Esophagus squamous epithelium (tissue), 5 donors: ENCODE results near the gene CYB5R2. TPM values are rescaled to one million over a fixed set of nuclear protein-coding genes. Genes with fewer than 3 reads are reported as not detected.
"Not testable (repeated sequence)": the region's sequence is repeated elsewhere in the genome, so short reads cannot be mapped to it uniquely, and the experiment has no call there.

Source experiments
- DNase-seq: peaks from one replicate; lab custom pipeline; 2025; lab: John Stamatoyannopoulos, UW
- H3K27ac ChIP-seq, 4 donors: fragments of 200-600 bp; sonication (generic); one replicate each; pipeline ENCODE4 v1.5.1; 2016 to 2019; ENCODE audit warnings: mild to moderate bottlenecking in 1 of 4
- H3K27me3 ChIP-seq, 4 donors: fragments of 200-600 bp; sonication (generic); 1 replicate in 3 of 4; 2 replicates in 1 of 4; pipeline versions ENCODE4 v1.5.1 to v1.6.0; 2017 to 2021; ENCODE audit warnings: antibody characterized with exemption in 1 of 4
- H3K36me3 ChIP-seq, 3 donors: fragments of 200-600 bp; sonication (generic); one replicate each; pipeline ENCODE4 v1.5.1; 2016 to 2019
- H3K4me1 ChIP-seq, 3 donors: fragments of 200-600 bp; sonication (generic); one replicate each; pipeline ENCODE4 v1.5.1; 2017 to 2019
- H3K4me3 ChIP-seq, 4 donors: fragments of 200-600 bp; sonication (generic); 1 replicate in 3 of 4; 2 replicates in 1 of 4; pipeline ENCODE4 v1.5.1; 2016 to 2019; ENCODE audit warnings: mild to moderate bottlenecking in 2 of 4, moderate library complexity in 1 of 4
- H3K9me3 ChIP-seq, 3 donors: fragments of 200-600 bp; sonication (generic); one replicate each; pipeline ENCODE4 v1.5.1; 2016 to 2019
- CTCF ChIP-seq, 6 experiments: fragments of 450-650 bp in 4 of 6; fragments of 200-600 bp in 2 of 6; sonication (generic) in 2 of 6; IDR thresholded peaks; one replicate each; pipeline ENCODE4 v1.5.1; 2016 to 2019; ENCODE audit warnings: antibody characterized with exemption in 6 of 6, mild to moderate bottlenecking in 4 of 6, moderate library complexity in 4 of 6
- POLR2A ChIP-seq, 4 donors: fragments of 450-650 bp; IDR thresholded peaks; one replicate each; pipeline ENCODE4 v1.6.1; 2017; ENCODE audit warnings: antibody characterized with exemption in 4 of 4, mild to moderate bottlenecking in 4 of 4, moderate library complexity in 3 of 4
- WGBS, 2 donors: methylation state at CpG; one replicate each; pipeline ENCODE4 v1.1.5; 2018; 5-methylcytosine and 5-hydroxymethylcytosine counted together
- intact Hi-C: fragments of 100-400 bp; cut with DNase I; formaldehyde crosslinking; loops from one replicate; pipeline ENCODE4 v1.15.0; 2022
- total RNA-seq, 4 donors: library from RNA; depleted of rRNA; stranded (reverse); fragments of >200 nt; gene quantifications; one replicate each; pipeline ENCODE4 v1.1.0, GENCODE V29; 2016
- donor health status: DM: yes; HTN: yes; CAD: no.

The CYB5R2 gene
- total RNA-seq, 4 donors from 2014 or later: 7.6 to 56.9 (median 18.0) TPM

GRCh38 chr11:7666292-7666866 lies 6.9 kb downstream of the CYB5R2 start:
- whole genome bisulfite sequencing, 2 donors: 75 to 79% methylated on average over 4 to 7 of the region's 7 CpGs
- no peak for DNase-seq
- H3K27ac ChIP-seq: no peak overlapping the region
- H3K4me1 ChIP-seq: peaks cover 0 to 55% (median 4%) of the 10 kb centered on the region in 3 donors
- peaks cover 0 to 48% (median 0%) of the 10 kb centered on the region in 3 donors for H3K36me3 ChIP-seq
- H3K9me3 ChIP-seq: no peaks in the 10 kb centered on the region
- TF ChIP-seq CTCF (IDR thresholded peaks at IDR 0.05) (no peak), POLR2A (IDR thresholded peaks at IDR 0.05) (no peak)
- intact Hi-C loops: no loop called here
- H3K27me3 ChIP-seq: peaks cover 0 to 5% (median 0%) of the 10 kb centered on the region in 4 donors
- H3K4me3 ChIP-seq: no peak overlapping the region

- H3K27ac ChIP-seq: peak overlapping the region in 1 of 4 donors; percentile 33
Measured at GRCh38 chr11:7665473-7666291, 7.6 kb downstream of the CYB5R2 start.

GRCh38 chr11:7664867-7665266 lies 8.4 kb downstream of the CYB5R2 start:
- Histone ChIP-seq H3K9me3 (no peaks in the 10 kb centered on the region), H3K27me3 (no peaks in the 10 kb centered on the region), H3K4me3 (no peak overlapping the region), H3K4me1 (peaks cover 0 to 39% (median 4%) of the 10 kb centered on the region in 3 donors), H3K36me3 (peaks cover 0 to 48% (median 0%) of the 10 kb centered on the region in 3 donors), H3K27ac (no peak overlapping the region)
- TF ChIP-seq POLR2A (IDR thresholded peaks at IDR 0.05) (no peak), CTCF (IDR thresholded peaks at IDR 0.05) (no peak)
- WGBS, 2 donors: 70 to 92% methylated on average over 2 to 5 of the region's 6 CpGs
- intact Hi-C loops: no loop called here
- no peak for DNase-seq

More at GRCh38 chr11:7665473-7666291, 7.6 kb downstream of the CYB5R2 start:
- TF ChIP-seq CTCF (IDR thresholded peaks at IDR 0.05): peak; percentile 73 to 92 (median 84)
- TF ChIP-seq POLR2A (IDR thresholded peaks at IDR 0.05): no peak
- H3K27me3 ChIP-seq: no peaks in the 10 kb centered on the region
- H3K36me3 ChIP-seq: peaks cover 0 to 48% (median 0%) of the 10 kb centered on the region in 3 donors
- peaks cover 0 to 48% (median 4%) of the 10 kb centered on the region in 3 donors for H3K4me1 ChIP-seq
- no peaks in the 10 kb centered on the region for H3K9me3 ChIP-seq
- no peak overlapping the region for H3K4me3 ChIP-seq
- 41 to 44% methylated on average over 14 to 17 of the region's 20 CpGs for WGBS, 2 donors
- peak; percentile 23 for DNase-seq
- intact Hi-C loops: no loop called here

GRCh38 chr11:7663531-7663930 lies 9.8 kb downstream of the CYB5R2 start:
- intact Hi-C loops, H3K27me3 ChIP-seq, H3K27ac ChIP-seq, H3K9me3 ChIP-seq, H3K4me3 ChIP-seq, DNase-seq: not testable (repeated sequence)
- Histone ChIP-seq H3K4me1 (peaks cover 0 to 26% (median 3%) of the 10 kb centered on the region in 3 donors), H3K36me3 (peaks cover 0 to 46% (median 0%) of the 10 kb centered on the region in 3 donors)
- WGBS, 2 donors: 74% methylated on average over 5 of the region's 16 CpGs; no CpG with 5 or more reads in 1 of the 2 donors

- Histone ChIP-seq H3K36me3 (peaks cover 9 to 52% (median 13%) of the 10 kb centered on the region in 3 donors), H3K27me3 (no peaks in the 10 kb centered on the region), H3K27ac (peak overlapping the region in 1 of 4 donors; percentile 33), H3K4me3 (no peak overlapping the region), H3K4me1 (no peaks in the 10 kb centered on the region), H3K9me3 (no peaks in the 10 kb centered on the region)
- no peak for TF ChIP-seq POLR2A (IDR thresholded peaks at IDR 0.05)
- TF ChIP-seq CTCF (IDR thresholded peaks at IDR 0.05): peak in 5 of 6 experiments; percentile 37 to 76 (median 54)
- intact Hi-C loops: loop anchor here (5.0 kb wide), 1 partner anchor 85 kb away; no protein-coding TSS in a partner anchor
- no peak for DNase-seq
- WGBS, 2 donors: 28 to 54% methylated on average over 7 to 15 of the region's 15 CpGs
Measured at GRCh38 chr11:7657306-7658025, 15.8 kb downstream of the CYB5R2 start.
